CD4-positive, alpha-beta T cell treated with Interleukin-4 for 1 hour (primary cell): ENCODE data around the gene LONP2.
"Not testable (repeated sequence)": the region's sequence is repeated elsewhere in the genome, so short reads cannot be mapped to it uniquely, and the experiment has no call there.

Experiments
- DNase-seq, 2 donors: peaks; one replicate each; pipeline ENCODE4 v3.0.0-alpha.2; 2020 to 2022

LONP2 gene

GRCh38 chr16:48295488-48296281 lies 51.6 kb downstream of the LONP2 start:
- DNase-seq, result no peak

GRCh38 chr16:48299471-48299870 lies 55.4 kb downstream of the LONP2 start:
- no peak for DNase-seq

- DNase-seq, result no peak
Measured at GRCh38 chr16:48300391-48300856, 56.3 kb downstream of the LONP2 start.

- DNase-seq, result no peak
Measured at GRCh38 chr16:48308535-48308934, 64.4 kb downstream of the LONP2 start.

- DNase-seq, result peak in 1 of 2 donors; percentile 14
Measured at GRCh38 chr16:48310908-48311641, 67.0 kb downstream of the LONP2 start.

GRCh38 chr16:48313905-48314304 lies 69.8 kb downstream of the LONP2 start:
- DNase-seq, result not testable (repeated sequence)

- DNase-seq, result no peak
Measured at GRCh38 chr16:48317026-48317425, 72.9 kb downstream of the LONP2 start.

GRCh38 chr16:48317614-48318315 lies 73.7 kb downstream of the LONP2 start:
- no peak for DNase-seq

- peak; percentile 31 to 58 for DNase-seq
Measured at GRCh38 chr16:48318630-48319029, 74.5 kb downstream of the LONP2 start.

GRCh38 chr16:48321317-48322036 lies 77.4 kb downstream of the LONP2 start:
- no peak for DNase-seq

GRCh38 chr16:48323783-48324775 lies 80.0 kb downstream of the LONP2 start:
- no peak for DNase-seq

- DNase-seq, result no peak
Measured at GRCh38 chr16:48326915-48327314, 82.8 kb downstream of the LONP2 start.

- DNase-seq, result no peak
Measured at GRCh38 chr16:48329138-48329537, 85.0 kb downstream of the LONP2 start.

- no peak for DNase-seq
Measured at GRCh38 chr16:48330189-48330840, 86.2 kb downstream of the LONP2 start.

GRCh38 chr16:48330841-48331192 lies 86.7 kb downstream of the LONP2 start:
- no peak for DNase-seq

GRCh38 chr16:48332978-48333377 lies 88.9 kb downstream of the LONP2 start:
- DNase-seq, result no peak

GRCh38 chr16:48334325-48334724 lies 90.2 kb downstream of the LONP2 start:
- no peak for DNase-seq

- no peak for DNase-seq
Measured at GRCh38 chr16:48335961-48336360, 91.9 kb downstream of the LONP2 start.

GRCh38 chr16:48340054-48340453 lies 96.0 kb downstream of the LONP2 start:
- DNase-seq, result no peak

GRCh38 chr16:48342591-48342990 lies 98.5 kb downstream of the LONP2 start:
- no peak for DNase-seq
